ENCODE results near the gene MAPK1.

- TF ChIP-seq CTCF (IDR thresholded peaks at IDR 0.05) (peak in 1 of 12 donors; percentile 4), POLR2A (IDR thresholded peaks at IDR 0.05) (peak; percentile 92 to 99)
Measured at GRCh38 chr22:21735200-21736083, 132.0 kb downstream of the MAPK1 start, which contains the start of gene YPEL1.

All from heart left ventricle (tissue), 13 donors.